ENCODE measurements around the gene DCP2. TPM values are rescaled to one million over a fixed set of nuclear protein-coding genes. Genes with fewer than 3 reads are reported as not detected.

DCP2 gene
- total RNA-seq, 1 donor from 2014 or later: 47.6 TPM

DNA sequence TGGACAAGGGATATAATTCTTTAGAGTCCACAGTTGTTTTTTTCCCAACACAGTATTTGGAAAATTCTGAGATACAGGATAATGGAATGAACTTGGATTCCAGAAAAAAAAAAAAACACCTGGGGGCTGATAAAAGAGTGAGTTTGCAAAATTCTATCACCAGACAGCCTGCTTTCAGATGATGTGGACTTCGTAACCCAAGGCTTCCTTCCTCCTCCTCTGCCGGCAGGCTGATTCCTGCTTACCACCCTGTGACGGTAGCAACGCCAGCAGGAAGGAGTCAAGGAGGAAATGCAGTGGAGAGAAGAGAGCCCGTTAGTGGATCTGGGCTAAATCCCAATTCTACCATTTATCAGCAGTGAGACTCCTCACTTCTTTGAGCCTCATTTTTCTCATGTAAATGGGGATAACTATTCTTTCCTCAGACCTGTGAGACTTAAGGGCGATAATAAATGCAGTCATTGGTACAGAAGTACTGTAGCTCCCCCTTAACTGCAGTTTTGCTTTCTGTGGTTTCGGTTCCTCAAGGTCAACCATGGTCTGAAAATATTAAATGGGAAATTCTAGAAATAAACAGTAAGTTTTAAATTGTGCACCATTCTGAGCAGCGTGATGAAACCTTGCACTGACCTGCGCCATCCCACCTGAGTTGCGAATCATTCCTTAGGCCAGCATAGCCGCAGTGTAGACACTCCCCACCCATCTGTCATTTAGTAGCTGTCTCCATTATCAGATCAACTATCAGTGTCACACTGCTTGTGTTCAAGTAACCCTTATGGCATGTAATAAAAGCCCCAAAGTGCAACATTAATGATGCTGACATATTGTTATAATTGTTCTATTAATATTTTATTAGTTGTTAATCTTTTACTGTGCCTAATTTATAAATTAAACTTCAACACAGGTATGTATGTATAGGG, 71.4 kb downstream of the DCP2 start:
- DNase-seq: no peak

DNA sequence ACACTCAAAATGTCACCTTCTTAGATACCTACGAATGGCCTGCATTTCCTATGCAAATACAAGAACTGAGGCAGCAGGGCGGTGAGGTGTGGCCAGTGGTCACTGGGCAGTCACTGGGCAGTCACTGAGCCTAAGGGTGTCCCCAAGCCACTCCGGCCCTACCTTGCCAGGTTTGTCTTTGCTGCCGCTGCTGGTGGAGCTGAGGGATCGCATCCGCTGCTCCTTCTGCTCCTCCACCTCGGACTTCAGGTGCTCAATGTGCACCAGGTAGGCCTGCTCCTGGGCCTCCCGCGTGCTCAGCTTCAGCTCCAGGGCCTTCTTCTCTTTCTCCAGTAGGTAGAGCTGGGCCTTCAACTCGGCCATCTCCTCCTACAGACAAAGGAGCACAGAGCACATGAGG, 72.3 kb downstream of the DCP2 start:
- no peak for DNase-seq

DNA sequence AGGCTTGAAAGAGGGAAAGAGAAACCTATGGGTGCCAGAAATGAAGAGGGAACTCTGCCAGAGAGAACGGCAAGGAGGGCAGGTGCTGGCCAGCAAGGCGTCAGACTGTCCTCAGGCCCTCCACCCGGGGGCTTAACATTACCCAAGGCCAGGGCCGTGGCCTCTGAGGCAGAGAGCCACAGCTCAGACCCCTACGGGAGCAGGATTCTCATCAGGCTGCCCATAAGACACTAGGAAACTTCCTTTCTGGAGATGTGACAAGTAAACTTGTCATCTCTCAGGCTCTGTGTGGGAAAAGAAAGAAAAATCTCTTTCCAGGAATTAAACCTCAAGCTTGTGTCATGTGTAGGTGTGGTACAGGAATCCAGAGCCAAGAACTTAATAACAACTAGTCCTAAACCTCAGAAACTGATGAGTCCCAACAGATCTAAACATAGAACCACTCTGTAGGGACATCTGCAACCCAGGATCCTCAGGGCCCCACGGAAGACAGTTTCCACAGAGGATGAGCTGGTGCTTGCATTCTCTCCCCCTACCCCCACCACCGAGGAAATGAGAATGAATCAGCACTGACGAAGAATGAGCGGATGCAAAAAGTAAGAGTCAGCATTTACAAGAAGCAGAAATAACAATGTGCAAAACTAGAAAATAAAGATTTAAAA, 74.3 kb downstream of the DCP2 start:
- peak; percentile 19 for DNase-seq

DNA sequence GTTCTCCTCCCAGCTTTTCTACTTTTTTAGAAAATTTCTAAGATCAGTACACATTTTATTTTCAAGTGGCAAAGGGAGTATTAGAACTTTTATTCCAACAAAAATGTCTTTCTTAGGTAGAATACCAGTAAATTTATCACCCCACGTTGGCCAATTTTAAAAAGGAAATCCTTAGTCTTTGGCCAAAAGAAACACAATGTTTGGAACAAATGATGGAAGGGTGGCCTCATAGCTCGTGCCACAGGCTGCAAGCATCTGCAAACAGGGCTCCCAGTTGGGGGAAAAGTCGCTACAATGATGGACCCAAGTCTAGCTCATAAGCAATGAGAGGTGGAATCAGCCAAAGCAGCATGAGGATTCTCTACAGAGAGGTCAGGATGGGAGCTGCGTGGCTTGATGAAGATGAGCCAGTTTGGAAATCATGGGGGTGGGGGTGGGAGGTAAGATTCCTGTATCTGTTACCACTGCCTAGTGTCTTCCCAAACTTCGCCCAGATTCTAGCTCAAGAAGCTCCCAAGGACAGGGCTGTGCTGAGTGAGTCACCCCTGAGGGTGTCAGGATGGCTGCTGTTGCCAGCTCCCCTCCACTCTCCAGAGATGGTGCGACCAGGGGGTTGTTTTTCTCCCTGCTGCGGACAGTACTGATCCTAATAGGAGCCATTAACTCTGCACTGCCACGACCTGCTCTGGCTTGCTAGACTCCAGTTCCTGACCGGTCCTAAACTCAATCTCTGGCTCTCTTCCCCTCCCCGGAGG, 75.6 kb downstream of the DCP2 start:
- DNase-seq: no peak

DNA sequence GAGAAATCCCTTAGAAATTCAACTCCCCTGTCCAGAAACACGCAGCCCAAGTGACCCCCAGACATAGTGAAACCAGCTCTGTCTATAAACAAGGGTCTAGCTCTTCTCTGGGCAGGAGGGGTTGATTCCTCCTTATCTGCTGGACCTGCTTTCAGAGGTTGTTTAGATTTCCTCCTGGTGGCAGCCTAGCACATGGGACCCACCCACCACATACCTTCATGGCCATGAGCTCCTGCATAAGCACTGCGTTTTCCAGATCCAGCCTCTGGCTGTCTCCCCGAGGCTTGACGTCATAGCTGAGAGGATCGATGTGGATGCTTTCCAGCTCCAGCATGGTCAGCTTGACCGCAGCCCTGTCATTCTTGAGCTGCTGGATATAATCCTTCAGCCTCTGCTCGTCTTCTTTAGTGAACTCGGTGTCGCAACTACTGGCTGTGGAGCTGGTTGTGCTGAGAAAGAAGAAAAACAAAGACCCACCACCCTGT, 77.0 kb downstream of the DCP2 start:
- no peak for DNase-seq

DNA sequence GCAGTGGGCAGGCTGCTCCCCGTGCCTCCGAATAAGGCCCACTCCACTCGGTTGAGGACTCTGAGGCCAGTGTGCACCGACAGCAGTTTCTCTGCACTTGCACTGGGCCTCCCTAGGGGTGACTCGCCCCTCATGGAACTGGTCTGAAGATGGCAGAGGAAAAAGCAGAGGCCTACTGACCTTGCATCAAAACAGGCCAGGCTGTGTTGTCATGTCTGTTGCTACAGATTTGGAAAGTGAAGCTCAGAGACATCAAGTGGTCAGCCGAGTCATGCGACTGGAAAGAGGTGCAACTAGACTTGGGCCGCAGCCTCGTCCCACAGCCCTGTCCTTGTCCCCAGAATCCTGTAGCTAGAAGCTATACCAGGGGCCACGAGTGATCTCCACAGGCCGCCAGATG, 78.3 kb downstream of the DCP2 start:
- no peak for DNase-seq

DNA sequence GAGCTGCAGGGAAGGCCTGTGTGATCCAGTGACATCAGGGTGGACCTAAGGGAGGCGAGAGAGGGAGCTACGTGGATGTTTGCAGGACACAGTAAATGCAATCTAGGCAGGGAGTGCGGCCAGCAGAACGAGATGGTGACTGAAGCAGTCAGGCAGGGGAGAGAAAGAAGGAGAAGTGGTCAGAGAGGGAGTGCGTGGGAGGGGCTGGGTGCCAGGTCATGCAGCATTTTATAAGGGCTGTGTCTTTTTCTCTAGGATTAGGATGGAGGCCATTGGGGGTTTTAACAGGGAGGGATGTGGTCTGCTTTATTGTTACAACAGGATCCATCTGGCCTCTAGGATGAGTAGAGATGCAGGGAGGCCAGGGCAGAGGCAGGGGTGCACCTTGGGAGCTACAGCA, 80.4 kb downstream of the DCP2 start:
- no peak for DNase-seq

DNA sequence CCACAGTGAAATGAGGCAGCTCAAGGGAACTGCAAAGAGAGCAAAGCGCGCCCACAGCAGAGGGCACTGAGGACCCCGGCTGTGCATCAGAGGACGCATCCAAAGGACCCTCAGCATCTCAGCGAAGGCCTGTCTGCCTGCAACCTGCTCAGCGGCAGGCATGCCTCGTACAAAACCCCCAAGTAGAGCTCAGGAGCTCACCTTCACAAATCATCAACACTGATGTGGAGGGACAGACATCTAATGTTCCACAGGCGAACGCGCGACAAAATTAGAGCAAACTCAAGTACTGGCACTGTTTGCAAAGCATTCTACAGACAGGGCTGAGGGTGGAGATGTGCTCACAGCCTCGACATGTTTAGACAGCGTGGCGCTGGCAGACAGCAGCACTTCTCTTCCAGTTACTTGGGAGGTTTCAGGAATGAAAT, 81.0 kb downstream of the DCP2 start:
- no peak for DNase-seq

DNA sequence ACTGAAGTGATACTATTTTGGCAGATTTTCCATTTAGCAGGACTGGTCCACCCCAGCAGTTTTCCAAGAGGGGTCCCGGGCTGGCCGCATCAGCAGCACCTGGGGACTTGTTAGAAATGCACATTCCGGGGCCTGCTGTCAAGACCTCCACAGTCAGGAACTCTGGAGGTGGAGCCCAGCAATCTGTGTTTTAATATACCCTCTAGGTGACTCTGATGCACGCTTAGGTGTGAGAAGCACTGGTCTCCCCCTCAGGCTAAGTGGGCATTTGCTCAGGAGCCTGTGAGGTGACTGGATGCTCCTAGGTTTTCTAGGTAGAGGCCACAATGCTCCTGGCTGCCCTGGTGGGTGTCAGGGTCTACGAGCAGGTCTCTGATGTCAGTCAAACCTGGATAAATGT, 81.7 kb downstream of the DCP2 start:
- DNase-seq: no peak

DNA sequence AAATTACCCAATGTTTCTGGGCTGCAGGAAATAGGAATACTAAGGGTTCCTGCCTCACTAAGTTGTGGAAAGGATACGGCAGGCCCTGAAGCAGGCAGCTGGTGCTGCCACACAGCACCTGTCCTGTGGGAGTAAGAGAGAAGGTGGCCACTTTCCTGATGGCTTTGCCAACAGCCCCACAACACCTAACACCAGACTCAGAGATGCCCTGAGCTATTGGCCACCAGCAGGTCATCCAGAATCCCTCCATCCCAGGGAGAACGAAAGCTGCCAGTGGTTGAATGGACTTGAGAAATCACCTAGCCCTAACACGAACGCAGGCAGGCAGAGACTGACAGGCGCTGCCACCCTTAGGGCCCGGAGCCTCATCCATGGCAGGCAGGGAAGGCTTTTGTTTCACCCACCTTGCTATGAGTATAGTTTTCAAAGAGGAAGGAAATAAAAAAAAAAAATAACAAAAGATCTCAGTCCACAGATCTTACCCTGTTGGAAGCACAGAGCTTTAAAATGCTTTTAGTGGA, 82.2 kb downstream of the DCP2 start:
- DNase-seq: no peak

DNA sequence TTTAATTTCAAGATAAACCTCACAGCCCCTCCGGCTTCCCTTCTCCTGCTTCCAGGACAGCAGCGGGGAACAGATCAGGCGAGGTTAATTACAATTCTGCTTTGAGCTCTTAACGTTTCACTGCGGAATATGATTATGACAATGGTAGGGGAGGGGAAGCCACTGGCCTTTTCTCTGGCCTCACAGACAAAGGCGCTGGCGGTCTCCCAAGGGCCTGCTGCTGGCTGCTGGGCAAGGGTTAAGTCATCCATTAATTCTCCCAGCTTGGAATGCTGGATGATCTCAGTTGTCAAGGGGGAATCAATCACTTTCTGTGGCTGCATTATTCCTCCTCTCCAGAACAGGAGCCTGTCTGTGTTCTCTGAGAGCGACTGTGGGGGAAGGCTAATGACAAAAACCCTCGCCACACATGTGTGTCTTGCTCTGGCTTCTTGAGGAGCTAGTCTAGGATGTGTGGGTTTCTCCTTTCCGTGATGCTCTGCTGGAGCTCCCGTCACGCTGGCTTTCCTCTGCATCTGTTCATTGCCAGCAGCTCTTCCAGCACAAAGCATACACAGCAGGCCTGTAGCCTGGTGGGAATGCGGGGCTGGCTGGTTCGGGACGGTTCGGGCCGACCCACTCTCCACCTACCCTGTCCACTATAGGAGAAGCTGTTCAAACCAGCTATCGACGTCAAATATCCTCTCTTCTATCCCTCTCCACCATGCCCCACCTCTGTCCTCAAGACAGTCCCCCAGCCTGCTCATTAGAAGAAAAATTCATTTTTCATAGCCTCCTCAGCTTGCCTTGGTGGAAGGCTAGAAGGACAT, 82.8 kb downstream of the DCP2 start:
- peak; percentile 79 for DNase-seq

DNA sequence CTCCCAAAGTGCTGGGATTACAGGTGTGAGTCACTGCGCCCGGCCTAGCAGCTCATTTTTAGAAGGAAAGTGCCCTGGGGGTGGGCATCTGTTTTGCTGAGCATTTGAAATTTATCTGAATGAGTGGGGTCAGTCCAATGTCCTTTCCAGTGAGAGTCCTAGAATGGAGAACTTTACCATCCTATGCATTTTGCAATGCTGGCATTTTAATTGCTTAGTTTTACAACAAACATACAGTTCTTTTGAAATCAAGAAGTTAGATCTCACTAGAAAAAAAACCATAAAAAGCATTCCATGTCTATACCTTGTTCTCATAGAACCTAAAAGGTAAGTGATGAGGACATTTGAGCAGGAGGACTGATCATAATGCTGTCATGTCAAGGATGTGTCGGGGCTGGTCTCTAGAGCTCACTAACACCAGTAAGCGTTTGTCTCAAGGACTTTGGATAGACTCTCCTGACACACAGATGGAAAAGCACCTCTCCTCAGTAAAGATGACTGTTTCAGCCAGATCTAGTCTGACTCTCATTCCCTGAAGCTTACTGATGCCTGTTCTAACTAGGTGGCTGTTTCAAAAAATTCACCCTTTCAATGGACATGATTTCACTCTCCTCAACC, 83.9 kb downstream of the DCP2 start:
- no peak for DNase-seq

DNA sequence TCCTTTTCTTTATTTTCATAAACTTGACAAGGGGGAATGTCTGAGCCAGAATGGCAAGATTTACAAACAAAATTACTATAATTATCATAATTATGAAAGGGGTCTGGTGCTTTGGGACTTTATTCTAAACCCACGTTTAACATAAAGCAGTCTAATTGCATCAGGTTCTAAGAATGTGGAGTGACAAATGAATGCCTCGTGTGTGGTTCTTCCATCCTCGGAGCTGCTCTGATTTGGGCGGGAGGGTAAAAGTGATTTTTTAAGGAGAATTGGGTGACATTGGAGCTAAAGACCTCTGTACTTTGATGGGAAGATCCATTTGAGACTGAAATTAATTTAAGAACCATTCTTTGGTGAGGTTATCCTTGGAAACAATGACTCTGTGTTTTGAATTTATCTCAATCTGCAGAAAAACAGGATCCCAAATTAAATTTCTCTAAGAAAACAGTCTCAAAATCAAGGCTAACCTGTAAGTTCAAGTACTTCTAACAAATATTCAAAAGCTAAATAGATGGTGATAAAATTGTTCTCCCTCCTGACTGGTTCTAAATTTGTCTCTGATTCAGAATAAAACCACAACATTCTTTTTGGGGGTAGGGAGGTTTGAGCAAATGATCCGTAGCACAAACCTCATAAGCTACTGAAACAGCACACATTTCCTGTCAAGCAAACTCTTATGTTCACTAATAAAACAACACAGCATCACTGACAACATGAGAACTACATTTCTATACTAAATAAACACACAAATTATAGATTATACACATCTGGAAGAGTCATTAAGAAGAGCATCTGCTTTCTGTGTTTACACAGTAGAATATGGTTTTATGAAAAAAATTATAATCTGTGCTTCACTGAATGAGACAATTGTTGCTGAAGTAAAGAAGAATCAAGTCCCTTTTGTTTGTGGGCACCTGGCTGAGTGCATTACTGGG, 85.5 kb downstream of the DCP2 start:
- peak; percentile 71 for DNase-seq

DNA sequence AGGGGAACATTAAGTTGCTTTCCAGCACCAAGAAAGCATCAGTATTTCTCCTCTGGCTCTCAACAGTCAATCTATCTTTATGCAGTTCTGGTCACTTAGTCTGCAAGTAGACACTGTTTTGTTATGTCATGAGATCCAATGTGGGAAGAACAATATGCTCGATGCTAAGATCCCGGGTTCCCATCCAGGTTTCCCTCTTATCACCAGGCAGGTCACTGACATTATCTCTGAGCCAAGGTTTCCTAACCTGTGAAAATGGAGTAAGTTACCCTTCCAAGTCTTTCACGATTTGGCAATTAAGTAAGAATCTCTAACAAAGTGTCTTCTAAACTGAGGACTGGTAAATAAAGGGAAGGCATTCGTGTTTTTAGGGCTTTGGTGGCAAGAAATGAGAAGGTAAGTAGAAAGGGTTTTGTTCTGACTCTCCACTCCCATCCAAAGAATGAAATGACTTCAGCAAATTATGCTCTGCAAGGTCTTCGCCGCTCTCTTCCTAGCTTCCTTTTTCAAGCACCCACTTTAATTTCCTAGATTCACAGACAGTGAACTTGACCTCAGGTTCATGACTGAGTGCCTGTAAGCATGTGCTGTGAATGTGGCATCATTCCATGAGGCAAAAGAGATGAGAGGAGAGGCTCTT, 86.4 kb downstream of the DCP2 start:
- DNase-seq: no peak

DNA sequence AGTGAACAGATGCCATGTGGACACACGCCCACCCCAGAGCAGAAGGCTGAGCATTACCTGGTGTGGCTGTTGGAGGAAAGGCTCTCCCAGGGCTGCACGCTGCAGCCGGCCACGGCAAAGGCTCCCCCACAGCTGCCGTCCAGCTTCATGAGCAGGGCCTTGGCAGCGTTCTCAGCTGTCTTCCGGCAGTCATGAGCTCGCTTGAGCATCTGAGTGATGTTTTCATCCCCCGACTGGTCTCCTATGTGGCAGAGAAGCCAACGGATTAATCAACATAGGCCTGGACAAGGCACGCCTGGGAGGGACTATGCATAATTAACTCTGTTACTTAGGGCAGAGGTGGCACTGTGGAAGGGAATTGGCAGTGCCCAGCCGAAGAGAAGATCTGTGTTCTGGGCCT, 87.3 kb downstream of the DCP2 start:
- no peak for DNase-seq

DNA sequence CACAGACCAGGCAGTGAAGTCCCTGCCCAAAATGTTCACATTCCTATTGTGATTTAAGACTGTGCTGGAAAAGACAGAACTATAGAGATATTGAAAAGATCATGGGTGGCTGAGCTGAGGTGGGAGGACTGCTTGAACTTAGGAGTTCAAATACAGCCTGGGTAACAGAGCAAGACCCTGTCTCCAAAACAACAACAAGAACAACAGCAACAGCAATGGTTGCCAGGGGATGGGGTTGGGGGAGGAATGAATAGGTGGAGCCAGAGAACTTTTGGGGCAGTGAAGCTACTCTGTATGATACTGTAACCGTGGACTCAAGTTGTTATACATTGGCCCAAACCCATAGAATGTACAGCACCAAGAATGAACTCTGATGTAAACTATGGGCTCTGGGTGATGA, 88.2 kb downstream of the DCP2 start:
- DNase-seq: no peak

DNA sequence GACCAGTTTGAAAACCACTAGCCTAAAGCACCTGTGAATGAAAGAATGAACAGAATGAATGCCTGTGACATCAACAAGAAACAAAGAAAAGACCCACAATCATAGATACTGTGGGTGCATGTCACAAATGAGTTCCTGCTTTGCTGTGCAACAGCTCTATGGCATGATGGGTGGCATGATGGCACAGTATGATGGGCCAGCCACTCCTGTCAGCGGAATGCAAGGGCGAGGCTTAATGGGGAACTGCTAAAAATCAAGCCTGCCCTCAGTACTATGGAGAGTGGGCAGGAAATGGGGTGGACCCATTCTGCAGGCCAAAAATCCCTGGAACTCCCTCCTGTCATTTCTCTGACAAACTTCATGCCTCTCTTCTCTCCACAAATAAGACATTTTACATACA, 89.0 kb downstream of the DCP2 start:
- DNase-seq: no peak

DNA sequence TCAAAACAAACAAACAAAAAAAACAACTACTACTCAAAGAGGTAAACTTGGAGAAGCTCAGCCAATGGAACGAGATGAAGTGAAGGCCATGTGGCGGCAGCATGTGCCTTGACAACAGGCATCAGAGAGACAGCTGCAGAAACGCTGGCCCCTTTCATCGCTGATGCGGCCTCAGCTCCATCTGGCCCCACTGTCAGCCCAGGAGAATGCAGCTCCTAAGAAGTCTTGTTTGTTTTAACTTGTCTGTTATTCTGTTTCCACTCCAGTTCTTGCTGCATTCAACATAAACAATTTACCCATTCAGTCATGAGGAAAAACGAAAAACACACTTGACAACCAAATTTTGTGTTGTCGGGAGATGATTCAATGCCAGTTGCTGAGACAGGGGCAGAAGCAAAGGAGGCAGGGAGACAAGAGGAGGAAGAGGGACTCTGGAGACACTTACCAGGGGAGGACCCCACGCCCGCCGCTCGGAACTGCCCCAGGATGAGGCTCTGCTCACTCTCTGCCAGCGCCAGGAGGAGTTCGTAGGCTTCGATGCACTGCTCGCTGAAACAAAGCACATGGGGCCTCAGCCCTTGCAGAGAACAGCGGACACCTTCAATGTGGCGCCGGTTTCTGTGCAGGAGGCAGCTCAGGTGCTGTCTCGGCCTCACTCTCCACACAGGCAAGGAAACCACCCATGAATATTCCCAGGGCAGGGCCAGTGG, 91.2 kb downstream of the DCP2 start:
- DNase-seq: peak; percentile 83

DNA sequence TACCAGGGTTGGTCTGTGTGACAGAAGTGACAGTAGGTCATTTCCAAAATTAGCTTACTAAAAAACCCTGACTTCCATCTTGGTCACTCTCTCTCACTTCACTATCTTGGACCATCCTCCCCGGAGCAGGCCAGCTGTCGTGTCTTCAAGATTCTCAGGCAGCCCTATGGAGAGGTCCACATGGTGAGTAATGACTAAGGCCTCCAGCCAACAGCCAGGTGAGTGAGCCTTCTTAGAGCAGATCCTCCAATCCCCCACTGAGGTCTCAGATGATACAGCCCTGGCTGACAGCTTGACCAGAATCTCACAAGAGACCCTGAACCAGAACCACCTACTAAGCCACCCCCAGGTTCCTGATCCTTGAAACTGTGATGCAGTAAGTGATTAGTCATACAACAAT, 92.0 kb downstream of the DCP2 start:
- DNase-seq: peak; percentile 10
